Fibroblast of skin of abdomen (primary cell): ENCODE data around the gene C22orf31. TPM values are rescaled to one million over a fixed set of nuclear protein-coding genes. Genes with fewer than 3 reads are reported as not detected.
"Not testable (repeated sequence)": the region's sequence is repeated elsewhere in the genome, so short reads cannot be mapped to it uniquely, and the experiment has no call there.

ENCODE experiments used
- DNase-seq: peaks from one replicate; pipeline ENCODE4 v3.0.0-alpha.2; 2013
- polyA plus RNA-seq, 2 experiments: library from polyadenylated mRNA; unstranded; fragments of 120-200 nt; gene quantifications; one replicate each; pipeline ENCODE4 v1.2.1, GENCODE V29; 2013; ENCODE audit not compliant: insufficient read length in 2 of 2

Gene C22orf31
- not detected for polyA plus RNA-seq (2013, experiment 1 of 2; ENCODE audit: insufficient read length)
- polyA plus RNA-seq (2013, experiment 2 of 2; ENCODE audit: insufficient read length) = 0.09 TPM

GRCh38 chr22:29061773-29062172, at the start of gene C22orf31:
Gene C22orf31, minus strand, starts transcription at chr22:29061831. Its CDS starts 39 bp downstream, at chr22:29061792.
- DNase-seq = no peak

- no peak for DNase-seq
These were observed 49.3 kb upstream of the C22orf31 start for GRCh38 chr22:29110946-29111345.

GRCh38 chr22:29109822-29110221, 48.2 kb upstream of the C22orf31 start:
- DNase-seq = no peak

- peak; percentile 63 for DNase-seq
These were observed 46.5 kb upstream of the C22orf31 start for GRCh38 chr22:29108137-29108536.

GRCh38 chr22:29106839-29107238, 45.2 kb upstream of the C22orf31 start:
- no peak for DNase-seq

GRCh38 chr22:29105468-29105867, 43.8 kb upstream of the C22orf31 start:
- no peak for DNase-seq

GRCh38 chr22:29103121-29103520, 41.5 kb upstream of the C22orf31 start:
- DNase-seq = no peak

- DNase-seq = no peak
These were observed 40.7 kb upstream of the C22orf31 start for GRCh38 chr22:29102300-29102699.

- DNase-seq = no peak
These were observed 36.7 kb upstream of the C22orf31 start for GRCh38 chr22:29098296-29098695.

- peak; percentile 29 for DNase-seq
These were observed 35.4 kb upstream of the C22orf31 start for GRCh38 chr22:29096736-29097669.

- DNase-seq = no peak
These were observed 33.8 kb upstream of the C22orf31 start for GRCh38 chr22:29095459-29095858.

- DNase-seq = peak; percentile 94
These were observed 32.1 kb upstream of the C22orf31 start for GRCh38 chr22:29093501-29094300.

- no peak for DNase-seq
These were observed 31.4 kb upstream of the C22orf31 start for GRCh38 chr22:29093030-29093429.

GRCh38 chr22:29092243-29092642, 30.6 kb upstream of the C22orf31 start:
- DNase-seq = no peak

- no peak for DNase-seq
These were observed 28.4 kb upstream of the C22orf31 start for GRCh38 chr22:29090039-29090438.

GRCh38 chr22:29089507-29089906, 27.9 kb upstream of the C22orf31 start:
- no peak for DNase-seq

- no peak for DNase-seq
These were observed 27.2 kb upstream of the C22orf31 start for GRCh38 chr22:29088809-29089208.

GRCh38 chr22:29087012-29087411, 25.4 kb upstream of the C22orf31 start:
- DNase-seq = no peak

GRCh38 chr22:29083933-29084591, 22.4 kb upstream of the C22orf31 start:
- no peak for DNase-seq

- DNase-seq = not testable (repeated sequence)
These were observed 21.9 kb upstream of the C22orf31 start for GRCh38 chr22:29083576-29083932.

- no peak for DNase-seq
These were observed 21.4 kb upstream of the C22orf31 start for GRCh38 chr22:29082826-29083545.
